GM18499 (cell line): ENCODE measurements around the gene TPRG1L.
"Not testable (repeated sequence)": the region's sequence is repeated elsewhere in the genome, so short reads cannot be mapped to it uniquely, and the experiment has no call there.

ENCODE experiments used
- ATAC-seq: cut with Tn5 transposase; IDR thresholded peaks from one replicate; pipeline ENCODE4 v1.9.1; 2021; ENCODE audit warnings: moderate number of reproducible peaks; ENCODE audit not compliant: insufficient read depth, unreplicated experiment

Gene TPRG1L

DNA sequence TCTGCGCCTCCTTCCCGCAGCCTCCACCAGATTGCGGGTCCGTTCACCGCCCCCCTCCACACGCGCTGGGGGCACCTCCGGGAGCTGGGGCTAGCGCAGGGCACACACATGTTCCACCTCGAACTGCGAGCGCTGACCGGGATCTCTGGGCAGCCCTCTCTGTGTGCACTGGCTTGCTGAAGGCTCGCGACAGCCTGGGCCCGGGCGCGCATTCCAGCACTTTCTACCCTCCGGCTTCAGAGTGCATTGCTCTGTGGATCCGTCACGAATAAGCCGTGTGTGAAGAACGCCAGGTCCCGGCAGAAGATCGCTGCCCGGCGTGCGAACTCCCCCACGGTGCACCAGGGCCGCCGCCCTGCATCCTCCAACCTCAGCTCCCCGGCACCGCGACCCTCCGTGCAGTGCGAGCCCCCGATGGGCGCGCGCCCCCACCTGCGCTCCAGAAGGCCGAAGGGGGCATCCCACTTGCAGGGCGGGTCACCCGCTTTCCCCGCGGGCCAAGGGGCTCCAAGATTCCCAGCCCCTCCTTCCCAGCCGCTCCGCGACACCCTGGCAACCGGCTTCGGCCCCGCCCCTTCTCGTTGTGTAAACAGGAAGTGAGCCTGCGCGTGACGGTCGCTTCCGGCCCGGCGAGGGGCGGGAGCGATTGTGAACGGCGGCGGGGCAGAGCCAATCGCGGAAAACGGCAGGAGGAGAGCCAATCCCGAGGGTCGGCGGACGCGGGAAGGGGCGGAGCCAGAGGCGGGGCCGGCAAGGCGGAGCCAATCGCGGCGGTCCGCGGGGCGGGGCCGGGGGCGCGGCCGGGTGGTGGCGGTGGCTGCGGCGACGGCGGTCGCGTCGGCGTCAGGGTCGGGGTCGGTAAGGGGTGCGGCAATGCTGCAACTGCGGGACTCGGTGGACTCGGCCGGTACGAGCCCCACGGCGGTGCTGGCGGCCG lies at the start of gene TPRG1L:
TSS of gene TPRG1L (plus strand) at position 816 of the 937 bp plus-strand sequence. CDS start at position 874, 58 bp downstream.
- ATAC-seq = no peak

GRCh38 chr1:3575515-3575914 lies 49.3 kb upstream of the TPRG1L start:
- not testable (repeated sequence) for ATAC-seq

GRCh38 chr1:3575993-3576392 lies 48.8 kb upstream of the TPRG1L start:
- no peak for ATAC-seq

DNA sequence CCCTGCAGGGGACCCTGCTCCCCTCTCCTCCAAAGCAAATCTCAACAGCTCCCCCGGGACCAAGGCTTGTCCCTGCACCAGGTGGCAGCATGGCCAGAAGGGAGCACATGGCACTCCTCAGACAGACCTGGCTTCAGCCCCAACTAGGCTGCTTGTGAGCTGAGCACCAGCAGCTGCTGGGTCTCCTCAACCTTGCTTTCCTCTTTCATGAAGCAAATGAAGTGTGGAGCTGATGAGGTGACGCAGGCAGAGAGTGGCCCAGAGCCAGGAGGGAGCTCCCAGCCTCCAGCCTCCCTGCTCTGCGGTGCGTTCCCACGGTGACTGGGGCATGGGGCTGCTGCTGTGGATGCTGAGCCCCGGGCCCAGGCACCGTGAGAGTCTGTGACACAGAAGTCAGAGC lies 47.5 kb upstream of the TPRG1L start:
- ATAC-seq = no peak

DNA sequence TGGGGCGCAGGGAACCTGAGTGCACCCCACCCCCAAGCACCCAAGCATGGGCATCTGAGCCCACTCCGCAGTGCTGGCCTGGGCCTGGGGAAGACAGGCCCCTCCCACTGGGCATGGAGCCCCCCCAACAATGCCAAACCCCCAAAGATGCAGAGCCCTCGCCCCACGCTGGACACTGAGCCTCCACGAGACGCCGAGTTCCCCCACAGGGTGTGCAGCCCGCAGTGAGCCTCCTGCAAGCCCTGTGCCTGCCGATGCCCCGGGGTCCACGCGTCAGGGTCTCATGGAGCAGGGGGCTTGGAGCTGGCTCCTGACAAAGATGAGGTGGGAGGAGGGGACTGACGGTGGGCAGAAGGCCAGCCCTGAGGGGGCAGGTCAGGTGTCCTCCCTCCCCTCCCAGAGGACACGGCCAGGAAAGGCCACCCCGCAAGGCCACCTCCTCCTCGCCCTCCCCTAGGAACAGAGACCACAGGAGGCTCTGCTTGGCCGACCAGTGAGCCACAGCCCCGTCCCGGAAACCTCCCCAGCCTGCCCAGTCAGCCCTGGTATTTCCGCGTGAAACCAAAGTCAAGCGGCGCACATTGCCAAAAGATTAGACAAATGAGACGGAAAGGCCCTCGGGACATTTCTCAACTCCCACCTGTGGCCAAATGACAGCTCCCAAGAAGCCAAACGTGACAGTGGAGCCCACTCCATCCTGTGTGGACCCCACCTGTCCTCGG lies 46.9 kb upstream of the TPRG1L start:
- no peak for ATAC-seq

GRCh38 chr1:3578433-3578805 lies 46.4 kb upstream of the TPRG1L start:
- ATAC-seq = no peak

DNA sequence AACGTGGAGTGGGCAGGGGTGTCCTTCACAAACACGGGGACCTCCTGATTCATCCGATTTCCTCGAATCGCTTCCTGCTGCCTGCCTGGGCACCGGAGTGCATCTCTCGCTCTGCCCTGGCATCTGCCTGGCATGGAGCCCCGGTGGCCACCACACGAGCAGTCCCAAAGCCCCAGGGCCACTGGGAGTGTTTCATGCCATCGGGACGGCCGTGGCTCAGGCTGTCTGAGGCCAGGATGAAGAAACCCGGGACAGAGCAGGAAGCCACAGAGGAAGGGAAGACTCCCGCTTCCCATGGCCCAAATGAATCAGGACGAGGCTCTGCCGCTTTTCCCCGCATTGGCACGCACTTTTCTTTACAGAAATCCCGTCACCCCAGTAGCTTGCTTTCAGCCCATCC lies 45.9 kb upstream of the TPRG1L start:
- ATAC-seq = no peak

DNA sequence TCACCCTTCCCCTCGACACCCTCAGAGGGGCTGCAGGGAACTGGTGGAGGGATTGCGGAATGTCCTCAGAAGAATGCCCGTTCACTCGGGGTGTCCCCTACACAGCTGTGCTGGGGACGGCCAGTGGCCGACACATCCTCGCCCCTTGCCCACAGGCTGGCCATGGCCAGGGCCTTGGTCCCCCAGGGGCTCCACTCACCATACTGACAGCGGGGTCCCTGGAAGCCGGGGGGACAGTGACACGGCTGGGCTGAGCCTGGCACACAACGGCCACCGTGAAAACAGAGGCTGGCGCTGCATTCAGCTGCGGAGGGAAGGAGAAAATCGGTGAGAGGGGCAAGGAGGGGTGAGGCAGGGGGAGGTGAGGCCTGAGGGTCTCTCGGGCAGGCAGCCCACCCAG lies 45.2 kb upstream of the TPRG1L start:
- no peak for ATAC-seq

DNA sequence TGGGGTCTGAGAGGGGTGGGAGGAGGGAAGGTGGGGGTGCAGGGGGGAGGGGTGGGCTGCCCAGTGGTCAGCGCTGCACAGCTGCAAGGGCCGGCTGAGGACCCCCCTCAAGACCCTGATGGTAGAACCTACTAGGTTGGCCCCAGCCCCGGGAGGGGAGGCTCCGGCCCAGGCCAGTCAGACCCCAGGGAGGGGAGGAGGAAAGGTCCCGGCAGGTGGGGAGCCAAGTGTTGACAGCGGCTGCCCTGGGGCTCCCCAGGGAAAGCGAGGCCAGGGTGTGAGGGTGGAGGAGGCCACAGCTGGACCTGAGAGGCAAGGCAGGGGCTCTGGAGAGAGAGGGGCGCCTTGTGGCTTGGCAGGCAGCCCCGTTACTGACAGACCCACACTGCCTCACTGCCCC lies 44.6 kb upstream of the TPRG1L start:
- ATAC-seq = no peak

GRCh38 chr1:3581296-3582036 lies 43.3 kb upstream of the TPRG1L start:
- no peak for ATAC-seq

DNA sequence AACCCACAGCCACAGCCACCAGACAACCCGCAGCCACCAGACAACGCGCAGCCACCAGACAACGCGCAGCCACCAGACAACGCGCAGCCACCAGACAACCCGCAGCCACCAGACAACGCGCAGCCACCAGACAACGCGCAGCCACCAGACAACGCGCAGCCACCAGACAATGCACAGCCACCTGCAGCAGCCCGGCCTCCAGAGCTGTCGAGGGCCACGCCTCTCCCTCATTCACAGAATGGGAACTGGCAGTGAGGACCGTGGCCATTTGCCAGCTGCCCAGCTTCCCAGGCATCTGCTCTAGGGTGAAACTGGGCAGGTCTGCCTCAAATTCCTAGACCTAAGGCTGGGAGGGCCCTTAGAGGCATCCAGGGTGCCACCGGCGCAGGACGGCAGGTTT lies 41.1 kb upstream of the TPRG1L start:
- ATAC-seq = not testable (repeated sequence)

DNA sequence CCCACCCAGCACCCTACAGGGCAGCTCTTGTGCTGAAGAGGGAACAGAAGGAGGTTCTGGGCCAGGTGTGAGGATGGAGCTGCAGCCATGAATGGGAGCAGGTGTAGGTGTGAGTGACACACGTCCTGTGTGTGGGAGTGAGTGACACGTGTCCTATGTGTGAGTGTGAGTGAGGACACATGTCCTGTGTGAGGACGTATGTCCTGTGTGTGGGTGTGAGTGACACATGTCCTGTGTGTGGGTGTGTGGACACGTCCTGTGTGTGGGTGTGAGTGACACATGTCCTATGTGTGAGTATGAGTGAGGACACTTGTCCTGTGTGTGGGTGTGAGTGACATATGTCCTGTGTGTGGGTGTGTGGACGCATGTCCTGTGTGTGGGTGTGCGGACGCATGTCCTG lies 39.9 kb upstream of the TPRG1L start:
- no peak for ATAC-seq

DNA sequence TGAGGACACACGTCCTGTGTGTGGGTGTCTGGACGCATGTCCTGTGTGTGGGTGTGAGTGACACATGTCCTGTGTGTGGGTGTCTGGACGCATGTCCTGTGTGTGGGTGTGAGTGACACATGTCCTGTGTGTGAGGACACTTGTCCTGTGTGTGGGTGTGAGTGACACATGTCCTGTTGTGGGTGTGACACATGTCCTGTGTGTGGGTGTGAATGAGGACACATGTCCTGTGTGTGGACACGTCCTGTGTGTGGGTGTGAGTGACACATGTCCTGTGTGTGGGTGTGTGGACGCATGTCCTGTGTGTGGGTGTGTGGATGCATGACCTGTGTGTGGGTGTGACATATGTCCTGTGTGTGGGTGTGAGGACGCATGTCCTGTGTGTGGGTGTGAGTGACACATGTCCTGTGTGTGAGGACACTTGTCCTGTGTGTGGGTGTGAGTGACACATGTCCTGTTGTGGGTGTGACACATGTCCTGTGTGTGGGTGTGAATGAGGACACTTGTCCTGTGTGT lies 39.4 kb upstream of the TPRG1L start:
- not testable (repeated sequence) for ATAC-seq

DNA sequence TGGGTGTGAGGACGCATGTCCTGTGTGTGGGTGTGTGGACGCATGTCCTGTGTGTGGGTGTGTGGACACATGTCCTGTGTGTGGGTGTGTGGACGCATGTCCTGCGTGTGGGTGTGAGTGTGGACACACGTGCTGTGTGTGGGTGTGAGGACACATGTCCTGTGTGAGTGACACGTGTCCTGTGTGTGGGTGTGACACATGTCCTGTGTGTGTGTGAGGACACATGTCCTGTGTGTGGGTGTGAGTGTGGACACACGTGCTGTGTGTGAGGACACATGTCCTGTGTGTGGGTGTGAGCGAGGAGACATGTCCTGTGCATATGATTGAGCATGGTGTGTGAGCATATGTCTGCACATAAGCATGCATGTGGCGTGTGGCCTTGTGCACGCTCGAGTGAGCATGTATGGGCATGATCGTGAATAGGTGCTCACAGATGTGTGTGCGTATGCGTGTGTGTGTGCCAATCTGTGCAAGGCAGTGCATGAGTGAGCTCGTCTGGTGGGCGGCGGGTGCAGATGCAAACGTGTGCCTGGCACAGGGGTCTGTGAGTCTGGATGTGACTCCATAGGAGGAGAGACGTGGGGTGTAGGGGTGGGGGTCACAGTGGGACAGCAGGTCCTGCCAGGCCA lies 38.8 kb upstream of the TPRG1L start:
- no peak for ATAC-seq

DNA sequence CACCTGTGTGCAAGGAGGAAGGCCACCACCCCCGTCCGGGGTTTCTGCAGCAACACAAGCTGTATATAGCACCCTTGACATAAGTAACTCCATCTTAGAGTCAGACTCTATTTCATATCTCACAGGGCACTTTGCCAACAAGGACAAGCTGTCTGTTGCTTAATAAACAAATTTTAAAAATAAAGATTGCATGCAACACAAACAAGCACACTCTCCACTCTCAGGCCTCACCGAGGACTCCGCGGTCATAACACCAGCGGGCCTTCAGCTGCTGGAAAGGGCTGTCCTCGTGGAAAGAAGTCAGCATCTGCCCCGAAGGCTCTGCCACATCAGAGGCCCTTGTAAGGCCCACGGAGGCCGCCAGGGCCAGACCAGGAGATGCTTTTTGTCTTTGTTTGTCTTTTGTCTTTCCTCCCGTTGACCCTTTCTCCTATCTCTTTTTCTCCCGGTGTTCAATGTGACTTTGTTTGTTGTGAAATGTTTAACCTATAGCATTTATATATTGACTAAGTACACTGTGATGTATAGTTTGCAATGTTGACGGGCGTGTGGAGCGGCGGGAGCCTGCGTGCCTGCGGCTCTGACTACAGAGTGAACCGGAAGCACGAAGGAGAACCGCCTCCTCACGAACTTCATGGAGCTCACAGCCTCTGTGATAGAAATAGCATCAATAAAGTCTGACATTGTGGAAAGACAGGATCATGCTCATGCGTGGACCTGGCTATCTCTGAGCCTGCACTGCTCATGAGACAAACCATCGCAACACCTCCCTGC lies 37.6 kb upstream of the TPRG1L start:
- no peak for ATAC-seq

DNA sequence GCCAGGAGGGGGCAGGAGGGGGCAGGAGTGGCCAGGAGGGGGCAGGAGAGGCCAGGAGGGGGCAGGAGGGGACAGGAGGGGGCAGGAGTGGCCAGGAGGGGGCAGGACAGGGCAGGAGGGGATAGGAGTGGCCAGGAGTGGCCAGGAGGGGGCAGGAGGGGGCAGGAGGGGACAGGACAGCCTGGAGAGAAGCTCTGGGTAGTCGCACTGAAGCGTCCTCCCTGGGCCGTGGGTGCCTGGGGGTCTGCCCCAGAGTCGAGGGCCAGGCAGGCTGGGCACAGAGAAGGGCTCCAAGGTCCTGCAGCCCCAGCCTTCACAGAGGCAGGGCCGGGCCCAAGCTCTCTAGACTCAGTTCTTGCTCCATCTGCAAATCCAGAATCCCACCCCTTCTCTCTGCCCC lies 36.4 kb upstream of the TPRG1L start:
- ATAC-seq = no peak

GRCh38 chr1:3590139-3590763 lies 34.6 kb upstream of the TPRG1L start:
- no peak for ATAC-seq

- no peak for ATAC-seq
These were observed 33.6 kb upstream of the TPRG1L start for GRCh38 chr1:3590951-3591865.
